SK-N-SH (cell line): ENCODE results near the gene GRIK5.

Source experiments
- EP300 ChIP-seq, 2 experiments: IDR thresholded peaks; 2 replicates each; pipeline versions ENCODE4 v1.4.0 to v1.6.1; 2012; ENCODE audit warnings: borderline replicate concordance in 1 of 2, low read depth in 1 of 2, low read length in 1 of 2
- TF ChIP-seq, protein P1 (sequence below): IDR thresholded peaks from 2 replicates; pipeline ENCODE4 v1.6.1; 2012; ENCODE audit warnings: mild to moderate bottlenecking, low read depth, low read length, moderate library complexity
- TF ChIP-seq, protein P2 (sequence below): IDR thresholded peaks from 2 replicates; pipeline ENCODE4 v1.4.0; 2012; ENCODE audit warnings: low read depth

DNA sequence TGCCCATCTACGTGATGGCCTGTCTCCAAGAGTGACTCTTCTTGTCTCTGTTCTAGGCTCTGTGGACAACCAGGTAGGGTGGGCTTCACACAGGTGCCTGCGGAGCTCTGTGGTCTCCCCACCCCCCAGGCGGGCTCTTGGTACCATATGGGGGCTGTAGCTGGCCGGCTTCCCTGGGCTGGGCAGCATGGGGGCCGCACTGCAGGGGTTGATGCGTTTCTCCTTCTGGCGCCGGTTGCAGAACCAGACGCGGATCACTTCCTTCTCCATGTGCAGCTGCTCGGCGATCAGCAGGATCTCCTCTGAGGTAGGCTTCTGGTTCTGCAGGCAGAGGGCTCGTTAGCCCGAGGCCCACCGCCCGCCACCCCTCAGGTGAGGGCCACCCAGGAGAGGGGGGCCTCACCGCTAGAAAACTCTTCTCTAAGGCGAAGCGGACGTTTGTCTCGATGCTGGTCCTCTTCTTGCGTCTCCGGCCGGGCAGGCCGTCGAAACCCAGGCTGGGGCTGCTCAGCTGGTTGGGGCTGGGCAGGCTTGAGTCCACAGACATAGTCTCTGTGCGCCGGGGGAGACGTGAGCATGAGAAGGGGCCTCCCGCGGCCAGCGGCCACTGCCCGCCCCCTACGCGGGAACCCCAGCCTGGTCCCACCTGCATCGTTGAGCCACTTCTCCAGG lies 25.3 kb upstream of the GRIK5 start:
- TF ChIP-seq EP300 (IDR thresholded peaks at IDR 0.05; ENCODE audit: borderline replicate concordance in 1 of 2, low read depth in 1 of 2, low read length in 1 of 2) = no peak
- TF ChIP-seq, protein P1, sequence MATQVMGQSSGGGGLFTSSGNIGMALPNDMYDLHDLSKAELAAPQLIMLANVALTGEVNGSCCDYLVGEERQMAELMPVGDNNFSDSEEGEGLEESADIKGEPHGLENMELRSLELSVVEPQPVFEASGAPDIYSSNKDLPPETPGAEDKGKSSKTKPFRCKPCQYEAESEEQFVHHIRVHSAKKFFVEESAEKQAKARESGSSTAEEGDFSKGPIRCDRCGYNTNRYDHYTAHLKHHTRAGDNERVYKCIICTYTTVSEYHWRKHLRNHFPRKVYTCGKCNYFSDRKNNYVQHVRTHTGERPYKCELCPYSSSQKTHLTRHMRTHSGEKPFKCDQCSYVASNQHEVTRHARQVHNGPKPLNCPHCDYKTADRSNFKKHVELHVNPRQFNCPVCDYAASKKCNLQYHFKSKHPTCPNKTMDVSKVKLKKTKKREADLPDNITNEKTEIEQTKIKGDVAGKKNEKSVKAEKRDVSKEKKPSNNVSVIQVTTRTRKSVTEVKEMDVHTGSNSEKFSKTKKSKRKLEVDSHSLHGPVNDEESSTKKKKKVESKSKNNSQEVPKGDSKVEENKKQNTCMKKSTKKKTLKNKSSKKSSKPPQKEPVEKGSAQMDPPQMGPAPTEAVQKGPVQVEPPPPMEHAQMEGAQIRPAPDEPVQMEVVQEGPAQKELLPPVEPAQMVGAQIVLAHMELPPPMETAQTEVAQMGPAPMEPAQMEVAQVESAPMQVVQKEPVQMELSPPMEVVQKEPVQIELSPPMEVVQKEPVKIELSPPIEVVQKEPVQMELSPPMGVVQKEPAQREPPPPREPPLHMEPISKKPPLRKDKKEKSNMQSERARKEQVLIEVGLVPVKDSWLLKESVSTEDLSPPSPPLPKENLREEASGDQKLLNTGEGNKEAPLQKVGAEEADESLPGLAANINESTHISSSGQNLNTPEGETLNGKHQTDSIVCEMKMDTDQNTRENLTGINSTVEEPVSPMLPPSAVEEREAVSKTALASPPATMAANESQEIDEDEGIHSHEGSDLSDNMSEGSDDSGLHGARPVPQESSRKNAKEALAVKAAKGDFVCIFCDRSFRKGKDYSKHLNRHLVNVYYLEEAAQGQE = no peak
- TF ChIP-seq, protein P2, sequence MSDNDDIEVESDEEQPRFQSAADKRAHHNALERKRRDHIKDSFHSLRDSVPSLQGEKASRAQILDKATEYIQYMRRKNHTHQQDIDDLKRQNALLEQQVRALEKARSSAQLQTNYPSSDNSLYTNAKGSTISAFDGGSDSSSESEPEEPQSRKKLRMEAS = no peak
